NCI-H82 treated with DMSO at 0.1 percent for 48 hours (cell line): ENCODE measurements around the gene FXYD6.
"Not testable (repeated sequence)": the region's sequence is repeated elsewhere in the genome, so short reads cannot be mapped to it uniquely, and the experiment has no call there.

Source experiments
- DNase-seq: peaks from one replicate; lab custom pipeline; 2025; ENCODE audit not compliant: unreplicated experiment; lab: John Stamatoyannopoulos, UW

FXYD6 gene

GRCh38 chr11:117876341-117877119, at the start of gene FXYD6:
Gene FXYD6, minus strand, starts transcription at chr11:117876658. Its CDS starts 33,882 bp downstream, at chr11:117842776.
- DNase-seq = peak; percentile 52

GRCh38 chr11:117926166-117926565, 49.7 kb upstream of the FXYD6 start:
- not testable (repeated sequence) for DNase-seq

- DNase-seq = no peak
These were observed 48.9 kb upstream of the FXYD6 start for GRCh38 chr11:117925198-117925925.

GRCh38 chr11:117924631-117925170, 48.2 kb upstream of the FXYD6 start:
- DNase-seq = no peak

GRCh38 chr11:117923773-117924172, 47.3 kb upstream of the FXYD6 start:
- DNase-seq = no peak

GRCh38 chr11:117923275-117923674, 46.8 kb upstream of the FXYD6 start:
- no peak for DNase-seq

- DNase-seq = no peak
These were observed 45.4 kb upstream of the FXYD6 start for GRCh38 chr11:117921893-117922292.

- no peak for DNase-seq
These were observed 45.0 kb upstream of the FXYD6 start for GRCh38 chr11:117921456-117921855.

GRCh38 chr11:117919781-117920221, 43.3 kb upstream of the FXYD6 start:
- no peak for DNase-seq

- no peak for DNase-seq
These were observed 42.9 kb upstream of the FXYD6 start for GRCh38 chr11:117919341-117919740.

GRCh38 chr11:117918366-117919255, 42.2 kb upstream of the FXYD6 start:
- DNase-seq = no peak

- DNase-seq = no peak
These were observed 41.2 kb upstream of the FXYD6 start for GRCh38 chr11:117917591-117918151.

- no peak for DNase-seq
These were observed 40.5 kb upstream of the FXYD6 start for GRCh38 chr11:117916956-117917355.

GRCh38 chr11:117915672-117916235, 39.3 kb upstream of the FXYD6 start:
- DNase-seq = no peak

GRCh38 chr11:117914991-117915618, 38.6 kb upstream of the FXYD6 start:
- peak; percentile 47 for DNase-seq

- no peak for DNase-seq
These were observed 37.9 kb upstream of the FXYD6 start for GRCh38 chr11:117914398-117914761.

GRCh38 chr11:117913736-117914397, 37.4 kb upstream of the FXYD6 start:
- DNase-seq = no peak

GRCh38 chr11:117912497-117912896, 36.0 kb upstream of the FXYD6 start:
- no peak for DNase-seq

- no peak for DNase-seq
These were observed 35.2 kb upstream of the FXYD6 start for GRCh38 chr11:117911694-117912093.
